Measurements from ENCODE around the gene IQCC.
"Not testable (repeated sequence)": the region's sequence is repeated elsewhere in the genome, so short reads cannot be mapped to it uniquely, and the experiment has no call there.

The IQCC gene

DNA sequence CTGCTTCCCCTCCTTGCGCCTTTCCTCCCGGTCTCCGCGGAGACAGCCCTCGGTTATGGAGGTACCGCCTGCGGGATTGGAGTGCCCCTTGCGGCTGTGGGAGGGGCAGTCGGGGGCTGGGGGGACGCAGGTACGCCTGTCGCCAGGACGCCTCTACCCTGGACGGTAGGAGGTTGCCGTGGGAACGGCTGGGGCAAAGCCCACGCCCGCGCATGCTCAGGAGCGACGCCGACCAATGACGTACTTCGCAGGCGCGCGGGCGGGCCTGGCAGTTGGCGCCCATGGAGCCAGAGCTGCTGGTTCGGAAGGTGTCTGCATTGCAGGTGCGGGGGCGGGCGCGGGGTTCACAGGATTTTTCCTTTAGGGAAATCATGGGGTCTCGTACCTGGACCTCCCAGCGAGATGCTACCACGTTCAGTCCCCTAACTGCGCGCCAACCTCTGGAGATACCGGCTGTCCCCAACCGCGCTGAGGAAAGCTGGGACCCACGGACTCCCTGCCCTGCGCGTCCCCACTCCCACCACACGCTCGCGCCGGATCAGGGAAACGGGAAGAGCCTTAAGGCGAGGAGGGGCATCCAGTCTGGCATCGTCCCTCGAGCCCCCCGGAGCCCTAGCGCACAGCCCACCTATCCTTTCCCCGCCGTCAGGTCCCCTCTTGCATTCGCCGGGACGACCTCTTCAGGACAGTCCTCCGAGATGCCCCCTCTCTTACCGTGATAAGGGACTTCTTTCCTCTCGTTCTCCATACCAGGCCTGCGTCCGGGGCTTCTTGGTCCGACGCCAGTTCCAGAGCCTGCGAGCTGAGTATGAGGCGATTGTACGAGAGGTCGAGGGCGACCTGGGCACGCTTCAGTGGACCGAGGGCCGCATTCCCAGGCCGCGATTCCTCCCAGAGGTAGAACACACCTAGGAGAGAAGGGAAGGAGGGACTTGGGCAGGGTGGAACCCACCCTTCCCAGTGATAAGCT, at the start of gene IQCC:
Gene IQCC (plus strand): TSS at position 271 of the 970 bp plus-strand sequence. CDS start 11 bp downstream, at position 282.
- peak; percentile 78 for DNase-seq (ENCODE audit: low spot score)

DNA sequence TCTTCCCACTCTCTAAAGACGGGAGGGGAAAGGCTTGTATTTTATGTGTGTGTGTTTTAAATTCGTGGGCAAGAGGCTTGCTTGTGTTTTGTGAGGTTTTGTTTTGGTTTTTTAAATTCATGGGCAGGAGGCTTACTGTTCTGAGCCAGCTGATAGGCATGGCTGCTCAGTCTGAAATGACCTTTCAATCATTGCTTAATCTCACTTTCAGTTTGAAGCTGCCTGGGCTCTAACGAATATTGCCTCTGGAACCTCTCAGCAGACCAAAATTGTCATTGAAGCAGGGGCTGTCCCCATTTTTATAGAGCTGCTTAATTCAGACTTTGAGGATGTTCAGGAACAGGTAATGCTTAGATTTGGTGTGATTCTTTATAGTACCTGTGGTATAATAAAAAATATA, 46.3 kb upstream of the IQCC start:
- no peak for DNase-seq (ENCODE audit: low spot score)

DNA sequence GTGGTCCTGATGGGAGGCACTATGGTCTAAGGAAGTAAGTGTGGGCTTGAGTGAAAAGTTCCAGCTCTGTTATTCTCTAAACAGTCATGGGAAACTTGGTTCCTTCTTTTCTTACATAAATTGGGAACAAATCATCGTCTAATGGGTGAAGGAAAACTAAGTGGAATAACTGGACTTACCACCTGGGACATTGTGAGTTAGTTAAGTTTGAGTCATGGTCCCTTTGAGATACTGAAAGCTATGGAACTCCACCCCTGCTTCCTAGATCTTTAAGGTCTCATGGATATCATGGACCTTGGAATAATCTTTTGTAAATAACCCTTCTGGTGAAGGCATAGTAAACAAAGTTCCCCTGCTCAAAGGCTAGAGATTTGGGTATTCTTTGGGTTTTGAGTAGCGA, 42.1 kb upstream of the IQCC start:
- no peak for DNase-seq (ENCODE audit: low spot score)

DNA sequence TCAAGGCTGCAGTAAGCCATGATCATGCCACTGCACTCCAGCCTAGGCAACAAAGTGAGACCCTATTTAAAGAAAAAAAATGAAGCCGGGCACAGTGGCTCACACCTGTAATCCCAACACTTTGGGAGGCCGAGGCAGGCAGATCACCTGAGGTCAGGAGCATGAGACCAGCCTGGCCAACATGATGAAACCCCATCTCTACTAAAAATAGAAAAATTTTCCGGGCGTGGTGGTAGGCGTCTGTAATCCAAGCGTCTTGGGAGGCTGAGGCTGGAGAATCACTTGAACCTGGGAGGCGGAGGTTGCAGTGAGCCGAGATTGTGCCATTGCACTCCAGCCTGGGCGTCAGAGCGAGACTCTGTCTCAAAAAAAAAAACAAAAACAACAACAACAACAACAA, 39.8 kb upstream of the IQCC start:
- DNase-seq (ENCODE audit: low spot score) = not testable (repeated sequence)

DNA sequence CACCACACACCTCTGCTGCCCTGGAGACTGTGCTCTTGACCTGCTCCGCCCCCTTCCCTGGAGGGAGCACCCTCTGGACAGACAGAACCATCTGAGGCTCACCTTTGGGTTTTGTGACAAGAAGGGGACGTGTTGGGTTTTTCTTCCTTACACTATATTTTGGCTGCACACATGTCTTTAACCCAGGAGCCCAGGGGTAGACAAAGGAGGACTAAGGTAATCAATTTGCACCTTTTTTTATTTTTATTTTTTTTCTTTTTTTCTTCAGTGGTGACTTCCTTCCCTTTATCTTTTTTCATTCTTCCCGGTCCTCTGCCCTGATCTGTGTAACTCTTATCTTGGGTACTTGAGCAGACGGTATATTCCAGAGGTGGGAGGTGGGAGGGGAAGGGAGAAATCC, 34.5 kb upstream of the IQCC start:
- no peak for DNase-seq (ENCODE audit: low spot score)

DNA sequence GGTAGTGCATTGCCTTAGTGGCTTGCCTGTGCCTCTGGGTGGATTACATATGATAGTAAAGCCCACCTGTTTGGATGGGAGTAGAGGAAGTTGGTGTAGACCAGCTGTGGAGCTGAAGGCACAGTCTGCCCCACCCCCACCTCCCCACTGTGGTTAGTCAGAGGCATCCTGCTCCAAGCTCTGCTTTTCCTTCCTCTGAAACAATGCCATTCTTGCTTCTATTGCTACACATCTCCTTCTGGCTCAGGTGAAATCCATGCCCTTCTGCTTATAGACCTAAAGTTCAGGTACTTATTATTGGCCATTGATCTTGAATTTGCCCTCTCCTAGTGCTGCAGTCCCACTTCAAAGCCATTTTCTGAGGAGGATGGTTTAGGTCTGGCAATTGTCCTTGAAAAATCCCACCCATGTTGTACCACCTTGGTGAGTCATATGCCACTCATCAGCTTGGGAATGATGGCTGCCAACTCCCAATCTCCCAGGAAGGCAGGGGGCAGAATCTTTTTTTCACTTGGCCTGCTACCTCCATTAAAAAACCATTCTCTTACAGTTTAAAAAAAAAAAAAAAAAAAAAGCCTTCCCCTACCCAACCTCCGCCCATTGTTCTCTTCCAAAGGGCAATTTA, 32.7 kb upstream of the IQCC start:
- no peak for DNase-seq (ENCODE audit: low spot score)

DNA sequence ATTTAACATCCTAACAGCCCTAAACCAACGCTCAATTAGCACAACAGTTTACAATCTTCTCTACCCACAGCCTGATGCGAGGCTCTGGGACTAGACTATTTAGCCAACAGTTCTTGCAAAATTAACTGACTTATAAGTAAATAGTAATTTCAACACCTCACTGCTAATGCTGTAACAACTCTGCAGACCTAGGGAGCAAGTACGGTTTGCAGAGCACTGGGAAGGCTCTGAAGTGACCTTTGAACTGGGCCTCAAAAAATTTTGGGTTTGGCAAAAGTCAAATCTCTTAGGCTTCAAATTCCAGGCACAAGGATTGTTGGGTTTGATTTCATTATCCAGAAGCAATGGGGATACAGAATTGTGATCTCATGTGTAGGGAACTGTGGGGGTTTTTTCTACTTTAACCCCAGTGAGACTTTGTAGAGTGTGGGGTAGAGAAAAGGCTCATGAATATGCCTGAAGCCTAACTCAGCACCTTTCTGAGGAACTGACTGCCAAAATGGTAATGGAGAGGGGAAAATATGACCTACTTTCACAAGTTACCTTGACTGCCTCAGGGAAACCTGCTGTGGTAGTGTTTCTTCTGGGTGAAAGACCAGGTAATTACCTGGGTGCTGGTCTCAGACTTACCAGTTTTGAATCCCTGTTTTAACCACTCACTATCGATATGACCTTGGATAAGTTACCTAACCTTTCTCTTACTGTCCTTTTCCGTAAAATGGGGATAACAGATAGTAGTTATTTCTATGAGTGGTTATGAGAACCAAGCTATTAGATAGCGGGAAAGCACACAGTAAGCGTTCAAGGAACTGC, 26.9 kb upstream of the IQCC start:
- DNase-seq (ENCODE audit: low spot score) = peak; percentile 61

DNA sequence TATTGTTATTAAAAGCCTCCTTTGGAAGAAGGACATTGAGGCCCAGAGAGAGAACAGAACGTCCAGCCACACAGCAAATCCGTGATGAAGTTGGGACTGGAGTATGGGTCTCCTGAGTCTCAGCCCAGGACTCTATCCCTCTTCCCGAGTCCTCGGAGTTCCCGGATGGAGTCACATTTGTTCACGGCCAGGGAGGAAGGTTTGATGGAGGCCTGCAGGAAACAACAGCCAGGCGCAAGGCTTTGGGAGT, 26.4 kb upstream of the IQCC start:
- DNase-seq (ENCODE audit: low spot score) = no peak

DNA sequence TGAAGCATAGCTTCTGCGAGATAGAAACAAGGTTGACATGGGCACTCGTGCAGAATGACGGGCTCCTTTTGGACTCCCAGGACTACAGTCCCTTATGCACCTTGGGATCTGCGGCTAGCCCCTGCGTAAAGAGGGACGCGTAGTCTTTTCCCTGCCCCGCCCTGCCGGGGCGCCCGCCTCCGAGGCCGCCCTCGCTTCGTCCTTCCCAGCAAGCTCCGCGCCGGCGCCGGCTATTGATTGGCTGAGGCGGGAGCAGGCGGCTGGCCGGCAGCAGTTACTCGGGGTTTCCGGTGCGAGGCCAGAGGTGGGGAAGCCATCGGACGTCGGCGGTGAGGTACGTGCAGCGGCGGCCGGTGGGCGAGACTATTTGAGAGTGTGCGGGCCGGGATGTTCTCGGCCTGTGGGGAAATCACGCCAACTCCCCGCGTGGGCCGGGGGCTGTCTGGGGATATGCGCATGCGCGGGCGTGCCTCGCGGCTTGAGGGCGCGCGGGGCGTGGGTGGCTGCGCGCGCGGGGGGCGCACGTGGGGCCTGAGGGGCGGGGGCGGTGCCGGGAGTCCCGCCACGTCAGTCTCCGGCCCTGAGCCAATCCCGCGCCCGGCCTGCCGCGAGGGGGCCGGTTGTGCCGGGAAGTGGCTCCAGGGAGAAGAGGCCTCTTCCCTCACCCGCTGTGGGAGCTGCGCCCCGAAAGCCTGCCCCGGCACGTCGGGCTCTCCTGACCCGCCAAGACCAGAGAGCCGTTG, 25.9 kb upstream of the IQCC start, which contains the start of gene TXLNA:
Gene TXLNA (plus strand): TSS at position 233 of the 743 bp plus-strand sequence. CDS start 671 bp downstream, outside the sequence.
- peak; percentile 92 for DNase-seq (ENCODE audit: low spot score)

DNA sequence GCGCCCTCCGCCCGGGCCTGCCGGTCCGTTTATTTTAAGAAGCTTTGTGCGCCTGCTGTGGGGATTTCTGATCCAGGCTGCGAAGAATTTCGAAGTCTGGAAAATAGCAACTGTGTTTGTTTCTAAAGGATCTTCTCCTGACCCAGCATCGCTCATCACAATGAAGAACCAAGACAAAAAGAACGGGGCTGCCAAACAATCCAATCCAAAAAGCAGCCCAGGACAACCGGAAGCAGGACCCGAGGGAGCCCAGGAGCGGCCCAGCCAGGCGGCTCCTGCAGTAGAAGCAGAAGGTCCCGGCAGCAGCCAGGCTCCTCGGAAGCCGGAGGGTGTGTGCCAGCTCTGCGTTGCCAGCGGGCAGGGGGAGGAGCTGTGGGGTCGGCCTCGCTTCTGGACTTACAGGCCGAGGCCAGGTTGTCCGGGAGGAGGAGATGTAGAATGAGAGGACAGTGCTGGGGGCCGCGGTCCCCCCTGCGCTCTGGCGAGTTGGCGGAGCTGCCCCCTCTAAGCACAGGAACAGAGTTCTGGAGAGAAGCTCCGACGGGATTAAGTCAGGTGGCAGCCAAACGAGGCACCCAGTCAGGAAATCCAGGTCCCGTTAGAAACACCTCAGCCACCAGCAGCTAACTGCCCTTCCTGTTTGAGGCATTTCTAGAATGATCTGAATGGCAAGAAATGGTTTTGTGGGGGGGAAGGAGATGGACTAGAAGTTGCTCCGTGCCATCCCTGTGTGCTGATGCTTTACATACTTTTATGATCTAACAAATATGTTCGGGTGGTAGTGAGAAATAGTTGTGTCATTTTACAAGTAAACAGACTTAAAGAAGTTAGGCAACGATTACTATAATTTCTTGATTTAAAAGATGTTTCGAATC, 25.0 kb upstream of the IQCC start:
- DNase-seq (ENCODE audit: low spot score) = peak; percentile 35

DNA sequence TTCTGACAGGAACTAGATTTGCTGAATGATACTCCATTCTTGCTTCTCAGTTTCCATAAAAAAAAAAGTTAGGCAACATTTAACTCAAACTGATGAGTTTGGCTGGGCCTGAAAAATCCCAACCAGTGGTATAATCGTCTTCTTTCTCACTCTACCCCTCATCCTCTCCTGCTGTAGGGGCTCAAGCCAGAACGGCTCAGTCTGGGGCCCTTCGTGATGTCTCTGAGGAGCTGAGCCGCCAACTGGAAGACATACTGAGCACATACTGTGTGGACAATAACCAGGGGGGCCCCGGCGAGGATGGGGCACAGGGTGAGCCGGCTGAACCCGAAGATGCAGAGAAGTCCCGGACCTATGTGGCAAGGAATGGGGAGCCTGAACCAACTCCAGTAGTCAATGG, 24.4 kb upstream of the IQCC start:
- DNase-seq (ENCODE audit: low spot score) = no peak

DNA sequence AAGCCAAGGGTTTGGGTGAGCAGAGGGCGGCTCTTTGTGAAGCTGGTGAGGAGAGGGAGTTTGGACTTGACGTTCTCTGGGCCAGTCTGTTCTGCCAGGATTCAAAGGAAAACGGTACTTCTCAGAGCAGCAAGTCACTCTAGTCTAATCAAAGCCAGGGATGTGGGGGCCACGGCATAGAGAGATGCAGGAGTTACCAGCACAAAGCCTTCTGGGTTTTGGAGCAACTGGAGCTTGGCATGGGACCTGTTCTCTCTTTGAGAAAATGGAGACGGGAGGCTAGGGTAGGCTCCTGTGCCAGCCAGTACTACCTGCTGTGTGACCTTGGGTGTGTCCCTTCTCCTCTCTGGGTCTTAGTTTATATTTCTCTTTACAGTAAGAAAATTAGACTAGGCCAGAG, 23.9 kb upstream of the IQCC start:
- DNase-seq (ENCODE audit: low spot score) = no peak

DNA sequence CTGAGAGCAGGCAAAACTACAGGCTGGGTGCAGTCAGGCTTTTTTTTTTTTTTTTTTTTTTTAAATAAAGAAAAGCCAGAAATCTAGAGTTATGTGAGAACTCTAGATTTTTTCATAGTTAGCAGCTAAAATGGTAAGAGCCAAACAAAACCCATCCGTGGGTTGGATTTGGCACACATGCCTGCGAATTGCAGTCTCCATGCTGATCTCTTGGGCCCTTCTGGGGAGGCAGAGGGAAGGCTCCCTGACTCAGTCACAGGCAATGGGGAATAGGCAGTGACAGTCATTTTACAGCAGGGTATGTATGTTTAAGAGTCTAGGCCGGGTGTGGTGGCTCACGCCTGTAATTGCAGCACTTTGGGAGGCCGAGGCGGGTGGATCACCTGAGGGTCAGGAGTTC, 23.4 kb upstream of the IQCC start:
- no peak for DNase-seq (ENCODE audit: low spot score)

DNA sequence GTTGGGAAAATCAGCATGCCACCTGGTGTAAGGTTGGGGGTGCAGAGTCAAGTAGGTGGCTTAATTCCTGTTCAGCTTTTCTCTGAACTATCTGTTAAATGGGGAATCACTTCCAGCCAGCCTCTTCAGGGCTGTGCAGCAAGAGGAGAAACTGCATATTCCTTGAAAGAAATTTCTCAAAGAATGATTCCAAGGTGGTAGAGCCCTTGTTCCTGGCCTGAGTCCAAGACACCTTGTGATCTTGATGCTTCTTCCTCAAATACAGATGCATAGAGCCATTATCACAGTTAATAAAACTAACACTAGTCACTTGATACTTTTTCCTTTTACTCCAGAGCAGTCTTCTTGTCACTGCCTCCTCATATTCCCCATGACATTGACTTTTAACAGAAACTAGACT, 20.8 kb upstream of the IQCC start:
- no peak for DNase-seq (ENCODE audit: low spot score)

DNA sequence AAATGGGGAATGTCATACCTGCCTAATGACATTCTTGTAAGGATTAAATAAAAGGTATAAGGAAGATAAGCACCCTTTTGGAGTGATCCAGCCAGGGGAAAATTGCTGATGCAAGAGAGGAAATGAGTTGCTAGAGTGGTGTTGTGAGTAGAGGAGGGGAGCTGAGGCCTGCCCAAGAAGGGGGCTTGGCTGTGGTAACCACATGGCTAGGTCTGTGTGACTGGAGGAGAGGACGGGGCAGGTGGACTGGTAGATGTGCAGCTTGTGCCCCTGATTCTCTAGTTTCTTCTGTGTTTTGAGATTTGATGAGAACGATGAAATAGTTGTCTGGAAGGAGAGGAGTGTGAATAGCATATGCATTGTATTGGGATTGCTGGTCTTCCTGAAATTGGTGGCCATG, 19.4 kb upstream of the IQCC start:
- no peak for DNase-seq (ENCODE audit: low spot score)

DNA sequence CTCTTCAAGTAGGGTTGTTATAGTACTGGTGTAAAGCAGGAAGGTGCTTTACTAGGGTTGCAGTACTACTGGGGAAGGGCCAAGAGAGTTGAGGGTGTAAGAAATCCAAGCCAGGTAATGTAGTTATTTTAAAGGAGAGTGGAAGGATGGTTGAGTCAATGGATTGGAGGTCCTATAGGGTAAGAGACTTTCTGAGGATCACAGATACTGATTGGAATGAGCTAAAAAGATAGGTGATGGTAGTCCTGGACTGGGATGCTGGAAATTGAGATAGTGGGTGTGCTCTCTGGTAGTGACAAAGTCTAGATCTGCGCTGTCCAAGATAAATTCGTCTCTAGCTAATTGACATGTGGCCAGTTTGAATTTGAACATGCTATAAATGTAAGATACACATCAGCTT, 19.0 kb upstream of the IQCC start:
- no peak for DNase-seq (ENCODE audit: low spot score)

DNA sequence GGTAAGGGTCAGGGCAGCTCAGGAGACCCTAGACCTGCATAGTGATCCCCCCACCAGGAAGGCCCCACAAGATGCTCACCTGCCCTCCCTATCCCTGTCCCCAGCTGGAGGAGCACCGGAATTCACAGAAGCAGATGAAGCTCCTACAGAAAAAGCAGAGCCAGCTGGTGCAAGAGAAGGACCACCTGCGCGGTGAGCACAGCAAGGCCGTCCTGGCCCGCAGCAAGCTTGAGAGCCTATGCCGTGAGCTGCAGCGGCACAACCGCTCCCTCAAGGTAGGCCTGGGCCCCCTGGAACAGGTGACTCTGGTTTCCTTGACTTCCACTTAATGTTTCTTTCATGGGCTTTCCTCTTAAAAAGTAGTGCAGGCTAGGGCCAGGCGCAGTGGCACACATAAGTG, 17.6 kb upstream of the IQCC start:
- DNase-seq (ENCODE audit: low spot score) = no peak

DNA sequence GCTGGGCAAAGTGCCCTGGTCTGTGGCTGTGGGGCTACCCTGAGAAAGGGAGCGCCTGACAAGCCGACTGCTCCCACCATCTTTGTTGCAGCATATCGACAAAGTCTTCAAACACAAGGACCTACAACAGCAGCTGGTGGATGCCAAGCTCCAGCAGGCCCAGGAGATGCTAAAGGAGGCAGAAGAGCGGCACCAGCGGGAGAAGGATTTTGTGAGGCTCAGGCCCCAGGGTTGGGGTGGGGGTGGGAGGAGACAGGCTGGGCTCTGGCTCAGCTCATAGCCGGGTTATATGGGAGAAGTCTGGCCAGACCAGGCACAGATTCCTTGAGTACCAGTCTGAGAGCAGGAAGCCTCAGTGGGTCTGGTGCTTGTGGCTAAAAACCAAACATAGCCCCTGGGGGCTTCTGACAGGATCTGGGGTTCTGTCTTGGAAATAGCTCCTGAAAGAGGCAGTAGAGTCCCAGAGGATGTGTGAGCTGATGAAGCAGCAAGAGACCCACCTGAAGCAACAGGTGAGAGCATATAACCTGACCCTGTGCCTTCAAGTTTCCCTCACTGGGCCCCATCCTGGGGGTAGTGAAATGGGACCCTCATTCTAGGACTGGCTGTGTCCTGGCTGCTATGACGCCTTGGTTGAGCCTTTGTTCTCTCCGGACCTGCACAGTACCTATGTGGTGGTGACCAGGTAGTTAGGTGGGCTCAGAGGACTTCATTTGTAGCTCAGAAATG, 13.1 kb upstream of the IQCC start:
- no peak for DNase-seq (ENCODE audit: low spot score)

DNA sequence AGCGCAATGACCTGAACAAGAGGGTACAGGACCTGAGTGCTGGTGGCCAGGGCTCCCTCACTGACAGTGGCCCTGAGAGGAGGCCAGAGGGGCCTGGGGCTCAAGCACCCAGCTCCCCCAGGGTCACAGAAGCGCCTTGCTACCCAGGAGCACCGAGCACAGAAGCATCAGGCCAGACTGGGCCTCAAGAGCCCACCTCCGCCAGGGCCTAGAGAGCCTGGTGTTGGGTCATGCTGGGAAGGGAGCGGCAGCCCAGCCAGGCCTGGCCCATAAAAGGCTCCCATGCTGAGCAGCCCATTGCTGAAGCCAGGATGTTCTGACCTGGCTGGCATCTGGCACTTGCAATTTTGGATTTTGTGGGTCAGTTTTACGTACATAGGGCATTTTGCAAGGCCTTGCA, 10.5 kb upstream of the IQCC start:
- DNase-seq (ENCODE audit: low spot score) = no peak

DNA sequence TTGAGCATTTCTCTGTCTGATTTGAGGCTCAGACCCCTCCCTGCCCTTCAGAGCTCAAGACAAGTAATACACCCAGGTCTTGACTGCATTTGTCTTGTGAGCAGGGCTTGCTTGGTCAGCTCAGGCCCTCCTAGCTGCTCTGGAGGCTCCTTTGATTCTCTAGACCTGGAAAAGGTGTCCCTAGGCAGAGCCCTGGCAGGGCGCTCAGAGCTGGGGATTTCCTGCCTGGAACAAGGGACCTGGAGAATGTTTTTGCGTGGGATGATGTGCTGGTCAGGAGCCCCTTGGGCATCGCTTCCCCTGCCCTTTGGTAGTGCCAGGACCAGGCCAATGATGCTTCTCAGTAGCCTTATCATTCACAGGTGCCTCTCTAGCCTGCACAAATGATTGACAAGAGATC, 9.9 kb upstream of the IQCC start:
- DNase-seq (ENCODE audit: low spot score) = no peak
